ENCODE measurements around the gene IL22. TPM values are rescaled to one million over a fixed set of nuclear protein-coding genes. Genes with fewer than 3 reads are reported as not detected.

Gene IL22
- total RNA-seq, 4 donors from 2014 or later = not detected

GRCh38 chr12:68264857-68265256, 11.5 kb upstream of the IL22 start:
- H3K36me3 ChIP-seq = no peaks in the 10 kb centered on the region
- H3K4me1 ChIP-seq = no peaks in the 10 kb centered on the region
- DNase-seq (ENCODE audit: low spot score in 2 of 2) = no peak
- no peaks in the 10 kb centered on the region for H3K27me3 ChIP-seq
- no peak for TF ChIP-seq POLR2A (IDR thresholded peaks at IDR 0.05)
- no peak for TF ChIP-seq EP300 (IDR thresholded peaks at IDR 0.05)
- no peak for TF ChIP-seq CTCF (IDR thresholded peaks at IDR 0.05)
- no peak for TF ChIP-seq POLR2AphosphoS5 (IDR thresholded peaks at IDR 0.05)
- H3K27ac ChIP-seq = no peak overlapping the region
- no peak overlapping the region for H3K4me3 ChIP-seq
- 92% methylated on average over 2 of the region's 2 CpGs for WGBS
- H3K9me3 ChIP-seq = no peaks in the 10 kb centered on the region

- no peak overlapping the region for H3K4me3 ChIP-seq
- no peaks in the 10 kb centered on the region for H3K9me3 ChIP-seq
- no peak for DNase-seq (ENCODE audit: low spot score in 2 of 2)
- no peaks in the 10 kb centered on the region for H3K36me3 ChIP-seq
- H3K27me3 ChIP-seq = peaks cover 2% of the 10 kb centered on the region
- H3K27ac ChIP-seq = no peak overlapping the region
- TF ChIP-seq POLR2AphosphoS5 (IDR thresholded peaks at IDR 0.05) (no peak), EP300 (IDR thresholded peaks at IDR 0.05) (no peak), CTCF (IDR thresholded peaks at IDR 0.05) (no peak), POLR2A (IDR thresholded peaks at IDR 0.05) (no peak)
- H3K4me1 ChIP-seq = no peaks in the 10 kb centered on the region
- WGBS = 88% methylated on average over 7 of the region's 7 CpGs
Observed at GRCh38 chr12:68264158-68264855, 10.9 kb upstream of the IL22 start.

GRCh38 chr12:68263366-68263765, 10.0 kb upstream of the IL22 start:
- TF ChIP-seq CTCF (IDR thresholded peaks at IDR 0.05) (no peak), POLR2AphosphoS5 (IDR thresholded peaks at IDR 0.05) (no peak), EP300 (IDR thresholded peaks at IDR 0.05) (no peak), POLR2A (IDR thresholded peaks at IDR 0.05) (no peak)
- WGBS = 93% methylated on average over 1 of the region's 1 CpG
- no peak for DNase-seq (ENCODE audit: low spot score in 2 of 2)
- H3K4me1 ChIP-seq = no peaks in the 10 kb centered on the region
- H3K36me3 ChIP-seq = no peaks in the 10 kb centered on the region
- no peak overlapping the region for H3K27ac ChIP-seq
- peaks cover 4% of the 10 kb centered on the region for H3K27me3 ChIP-seq
- H3K9me3 ChIP-seq = no peaks in the 10 kb centered on the region
- no peak overlapping the region for H3K4me3 ChIP-seq

GRCh38 chr12:68261896-68262295, 8.5 kb upstream of the IL22 start:
- Histone ChIP-seq H3K9me3 (no peaks in the 10 kb centered on the region), H3K27ac (no peak overlapping the region), H3K36me3 (no peaks in the 10 kb centered on the region), H3K4me1 (no peaks in the 10 kb centered on the region), H3K4me3 (no peak overlapping the region), H3K27me3 (peaks cover 4% of the 10 kb centered on the region)
- no peak for DNase-seq (ENCODE audit: low spot score in 2 of 2)
- no peak for TF ChIP-seq POLR2A (IDR thresholded peaks at IDR 0.05)
- TF ChIP-seq CTCF (IDR thresholded peaks at IDR 0.05) = no peak
- no peak for TF ChIP-seq EP300 (IDR thresholded peaks at IDR 0.05)
- TF ChIP-seq POLR2AphosphoS5 (IDR thresholded peaks at IDR 0.05) = no peak

GRCh38 chr12:68260153-68260552, 6.7 kb upstream of the IL22 start:
- WGBS = 79% methylated on average over 3 of the region's 3 CpGs
- no peak overlapping the region for H3K27ac ChIP-seq
- peaks cover 4% of the 10 kb centered on the region for H3K27me3 ChIP-seq
- no peak for TF ChIP-seq POLR2AphosphoS5 (IDR thresholded peaks at IDR 0.05)
- TF ChIP-seq EP300 (IDR thresholded peaks at IDR 0.05) = no peak
- TF ChIP-seq CTCF (IDR thresholded peaks at IDR 0.05) = no peak
- no peak for TF ChIP-seq POLR2A (IDR thresholded peaks at IDR 0.05)
- DNase-seq (ENCODE audit: low spot score in 2 of 2) = no peak
- no peaks in the 10 kb centered on the region for H3K36me3 ChIP-seq
- H3K9me3 ChIP-seq = no peaks in the 10 kb centered on the region
- H3K4me1 ChIP-seq = no peaks in the 10 kb centered on the region
- no peak overlapping the region for H3K4me3 ChIP-seq

Measured in suprapubic skin (tissue), 4 donors.